Measurements from ENCODE around the gene TRIM32.

DNA sequence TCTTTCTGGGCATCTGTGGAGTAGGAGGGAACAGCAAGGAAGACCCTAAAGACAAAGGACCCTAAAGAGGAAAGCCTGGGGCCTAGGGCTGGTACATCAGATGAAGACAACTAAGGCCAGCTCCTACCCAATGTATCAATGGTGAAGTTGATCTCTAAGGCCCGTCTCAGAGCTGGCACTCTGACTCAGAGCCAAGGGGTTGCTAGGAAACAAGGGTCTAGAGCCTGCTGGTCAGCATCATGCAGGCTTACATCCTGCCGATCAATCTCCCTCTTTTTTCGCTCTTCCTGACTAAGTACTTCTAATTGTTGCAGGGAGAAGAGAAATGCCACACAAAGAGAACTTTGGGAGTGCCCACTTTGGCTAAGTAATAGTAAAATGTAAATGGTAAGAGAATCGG lies 26.2 kb downstream of the TRIM32 start:
- TF ChIP-seq NCOA2 (CRISPR knock-in tag; IDR thresholded peaks at IDR 0.05) (no peak), EP300 (IDR thresholded peaks at IDR 0.05; ENCODE audit: low read depth in 2 of 2, low read length in 2 of 2) (no peak), EP300 (CRISPR knock-in tag; IDR thresholded peaks at IDR 0.05; ENCODE audit: borderline replicate concordance) (no peak), ZNF572 (CRISPR knock-in tag; IDR thresholded peaks at IDR 0.05) (no peak), TBP (CRISPR knock-in tag; IDR thresholded peaks at IDR 0.05) (no peak), POLR2A (IDR thresholded peaks at IDR 0.05; ENCODE audit: insufficient read depth in 1 of 2, low read depth in 2 of 2, low read length in 2 of 2) (no peak)
- TF ChIP-seq, protein P1, sequence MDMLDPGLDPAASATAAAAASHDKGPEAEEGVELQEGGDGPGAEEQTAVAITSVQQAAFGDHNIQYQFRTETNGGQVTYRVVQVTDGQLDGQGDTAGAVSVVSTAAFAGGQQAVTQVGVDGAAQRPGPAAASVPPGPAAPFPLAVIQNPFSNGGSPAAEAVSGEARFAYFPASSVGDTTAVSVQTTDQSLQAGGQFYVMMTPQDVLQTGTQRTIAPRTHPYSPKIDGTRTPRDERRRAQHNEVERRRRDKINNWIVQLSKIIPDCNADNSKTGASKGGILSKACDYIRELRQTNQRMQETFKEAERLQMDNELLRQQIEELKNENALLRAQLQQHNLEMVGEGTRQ (IDR thresholded peaks at IDR 0.05; ENCODE audit: low read depth, low read length), result no peak
- TF ChIP-seq, protein P1 (CRISPR knock-in tag; IDR thresholded peaks at IDR 0.05; ENCODE audit: borderline replicate concordance), result no peak
- TF ChIP-seq, protein P2, sequence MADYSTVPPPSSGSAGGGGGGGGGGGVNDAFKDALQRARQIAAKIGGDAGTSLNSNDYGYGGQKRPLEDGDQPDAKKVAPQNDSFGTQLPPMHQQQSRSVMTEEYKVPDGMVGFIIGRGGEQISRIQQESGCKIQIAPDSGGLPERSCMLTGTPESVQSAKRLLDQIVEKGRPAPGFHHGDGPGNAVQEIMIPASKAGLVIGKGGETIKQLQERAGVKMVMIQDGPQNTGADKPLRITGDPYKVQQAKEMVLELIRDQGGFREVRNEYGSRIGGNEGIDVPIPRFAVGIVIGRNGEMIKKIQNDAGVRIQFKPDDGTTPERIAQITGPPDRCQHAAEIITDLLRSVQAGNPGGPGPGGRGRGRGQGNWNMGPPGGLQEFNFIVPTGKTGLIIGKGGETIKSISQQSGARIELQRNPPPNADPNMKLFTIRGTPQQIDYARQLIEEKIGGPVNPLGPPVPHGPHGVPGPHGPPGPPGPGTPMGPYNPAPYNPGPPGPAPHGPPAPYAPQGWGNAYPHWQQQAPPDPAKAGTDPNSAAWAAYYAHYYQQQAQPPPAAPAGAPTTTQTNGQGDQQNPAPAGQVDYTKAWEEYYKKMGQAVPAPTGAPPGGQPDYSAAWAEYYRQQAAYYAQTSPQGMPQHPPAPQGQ (CRISPR knock-in tag; IDR thresholded peaks at IDR 0.05; ENCODE audit: borderline replicate concordance), result no peak
